NCI-H1436 (cell line): ENCODE results near the gene ACKR4.
"Not testable (repeated sequence)": the region's sequence is repeated elsewhere in the genome, so short reads cannot be mapped to it uniquely, and the experiment has no call there.

ENCODE experiments used
- DNase-seq: peaks from one replicate; lab custom pipeline; 2025; lab: John Stamatoyannopoulos, UW

ACKR4 gene

DNA sequence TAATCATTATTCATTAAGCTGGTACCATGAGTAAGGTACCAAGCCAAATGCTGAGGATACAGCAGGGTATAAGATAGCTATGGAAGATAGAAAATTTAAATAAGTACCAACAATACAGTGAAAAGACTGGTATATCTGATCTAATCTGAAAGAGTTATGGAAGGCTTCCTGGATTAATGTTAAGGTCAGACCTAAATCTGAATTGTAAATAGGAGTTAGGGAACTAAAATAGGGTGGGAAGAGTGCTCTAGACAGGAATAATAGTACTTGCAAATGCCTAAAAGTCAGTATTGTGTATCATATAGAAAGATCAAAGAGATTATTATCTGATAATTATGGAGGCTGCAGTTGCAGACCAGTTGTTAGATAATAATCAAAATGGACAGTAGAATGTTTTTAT lies 2.6 kb upstream of the ACKR4 start:
- DNase-seq = no peak

DNA sequence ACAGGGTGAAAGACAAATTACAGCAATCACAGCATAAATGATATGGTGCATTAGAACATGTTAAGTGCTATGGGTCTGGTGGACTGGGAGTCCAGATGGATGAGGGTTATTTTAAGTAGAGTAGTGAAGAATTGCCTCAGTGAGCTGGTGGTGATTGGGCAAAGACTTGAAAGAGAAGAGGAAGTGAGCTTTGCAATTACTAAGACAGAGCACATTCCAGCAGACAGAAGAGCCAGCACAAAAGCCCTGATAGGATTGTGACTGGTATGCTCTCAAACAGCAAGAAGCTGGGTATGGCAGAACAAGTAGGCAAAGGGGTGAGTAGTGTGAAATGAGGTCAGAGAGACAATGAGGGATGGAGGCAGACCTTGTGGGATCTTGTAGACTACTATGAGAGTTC lies 2.1 kb upstream of the ACKR4 start:
- DNase-seq = no peak

DNA sequence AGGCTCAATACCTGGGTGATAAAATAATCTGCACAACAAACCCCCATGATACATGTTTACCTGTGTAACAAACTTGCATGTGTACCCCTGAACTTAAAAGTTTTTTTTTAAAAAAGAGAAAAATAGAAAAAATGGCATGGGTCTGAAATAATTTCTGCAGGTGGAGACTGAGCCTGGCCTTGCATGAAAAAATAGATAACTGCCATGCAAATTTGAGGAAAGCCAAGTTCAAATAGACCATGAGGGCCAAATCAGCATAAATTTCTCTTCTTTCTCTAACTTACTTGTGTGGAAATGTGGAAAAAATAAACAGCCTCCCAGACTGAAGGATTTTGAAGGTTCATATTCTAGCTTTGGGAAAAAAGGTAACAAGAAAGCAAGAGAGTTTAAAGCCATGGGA lies 744 bp upstream of the ACKR4 start:
- no peak for DNase-seq

DNA sequence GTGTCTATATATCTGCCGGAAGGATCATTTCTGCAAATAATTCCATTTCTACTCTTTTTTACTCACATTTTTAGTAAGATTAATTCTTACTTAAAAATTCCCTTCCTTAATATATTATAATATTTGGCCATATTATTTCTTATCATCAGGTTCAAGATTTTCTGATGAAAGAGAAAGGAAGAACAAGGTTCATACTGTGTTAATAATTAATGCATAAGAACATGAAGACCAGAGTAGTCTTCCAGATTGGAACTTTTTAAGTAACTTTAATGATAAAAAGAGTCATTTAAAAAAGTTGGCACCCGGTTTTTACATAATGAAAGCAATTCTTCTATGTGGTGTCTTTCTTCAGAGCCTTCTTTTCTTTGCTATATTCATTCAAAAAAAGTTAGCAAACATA lies 590 bp downstream of the ACKR4 start:
- DNase-seq = no peak

DNA sequence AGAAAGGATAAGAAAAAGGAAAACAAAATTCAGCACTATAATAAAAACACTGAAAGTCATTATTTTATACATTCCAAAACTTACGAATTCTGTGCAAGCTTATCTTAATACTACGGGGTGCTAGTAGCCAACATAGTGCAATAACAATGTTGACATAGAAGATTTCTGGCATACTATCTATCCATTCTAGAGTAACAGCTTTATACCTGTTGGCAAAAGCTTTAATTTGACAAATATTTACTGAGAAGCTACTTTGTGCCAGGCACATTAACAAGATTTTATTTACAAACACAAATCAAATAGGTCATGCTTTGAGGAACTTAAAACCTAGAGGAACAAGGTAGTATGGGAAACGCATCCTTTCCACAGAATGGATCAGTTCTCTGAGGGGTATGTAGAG lies 1.1 kb downstream of the ACKR4 start:
- DNase-seq = no peak

DNA sequence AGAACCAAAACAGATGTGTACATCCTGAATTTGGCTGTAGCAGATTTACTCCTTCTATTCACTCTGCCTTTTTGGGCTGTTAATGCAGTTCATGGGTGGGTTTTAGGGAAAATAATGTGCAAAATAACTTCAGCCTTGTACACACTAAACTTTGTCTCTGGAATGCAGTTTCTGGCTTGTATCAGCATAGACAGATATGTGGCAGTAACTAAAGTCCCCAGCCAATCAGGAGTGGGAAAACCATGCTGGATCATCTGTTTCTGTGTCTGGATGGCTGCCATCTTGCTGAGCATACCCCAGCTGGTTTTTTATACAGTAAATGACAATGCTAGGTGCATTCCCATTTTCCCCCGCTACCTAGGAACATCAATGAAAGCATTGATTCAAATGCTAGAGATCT lies 3.5 kb downstream of the ACKR4 start:
- not testable (repeated sequence) for DNase-seq

DNA sequence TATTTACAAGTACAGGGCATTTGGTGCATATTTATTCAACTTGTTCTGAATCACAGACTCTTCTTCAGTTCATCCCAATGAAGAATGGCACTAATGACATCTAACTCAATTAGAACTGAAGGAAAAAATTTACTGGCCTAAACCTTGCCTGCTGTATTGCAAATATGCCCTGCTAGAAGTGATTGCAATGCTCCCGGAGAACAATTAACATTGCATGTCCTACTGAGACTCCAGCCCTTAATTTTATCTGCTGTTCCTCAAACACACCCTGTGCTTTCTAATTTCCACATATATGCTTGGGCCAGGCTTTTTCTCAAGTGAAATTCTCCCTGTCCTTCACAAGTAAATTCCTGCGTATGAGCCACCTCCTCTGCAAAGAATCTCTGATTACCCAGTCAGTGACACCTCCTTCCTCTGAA lies 8.3 kb downstream of the ACKR4 start:
- no peak for DNase-seq

DNA sequence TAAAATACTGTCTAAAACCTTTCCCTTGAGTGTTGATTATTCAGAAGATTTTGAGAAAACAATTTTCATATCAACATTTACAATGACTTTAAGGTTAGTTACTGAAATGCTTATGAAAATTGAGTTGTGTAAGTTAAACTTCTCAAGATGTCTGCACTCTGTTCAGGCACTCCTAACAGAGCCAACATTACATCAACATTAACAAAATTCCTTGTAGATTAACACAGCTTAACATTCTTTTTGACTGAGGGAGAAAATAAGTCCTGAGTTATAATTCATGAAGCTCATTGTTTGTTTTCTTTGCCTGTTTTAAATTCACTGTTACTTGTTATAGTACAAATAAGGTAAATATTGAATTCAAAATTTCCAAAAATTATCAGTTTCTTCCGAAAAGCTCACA lies 9.0 kb downstream of the ACKR4 start:
- no peak for DNase-seq

DNA sequence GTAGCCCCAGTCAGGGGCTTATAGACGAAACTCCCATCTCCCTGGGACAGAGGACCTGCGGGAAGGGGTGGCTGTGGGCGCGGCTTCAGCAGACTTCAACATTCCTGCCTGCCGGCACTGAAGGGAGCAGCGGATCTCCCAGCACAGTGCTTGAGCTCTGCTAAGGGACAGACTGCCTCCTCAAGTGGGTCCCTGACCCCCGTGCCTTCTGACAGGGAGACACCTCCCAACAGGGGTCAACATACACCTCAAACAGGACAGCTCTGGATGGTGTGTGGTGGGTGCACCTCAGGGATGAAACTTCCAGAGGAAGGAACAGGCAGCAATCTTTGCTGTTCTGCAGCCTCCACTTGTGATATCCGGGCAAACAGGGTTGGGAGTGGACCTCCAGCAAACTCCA lies 9.6 kb downstream of the ACKR4 start:
- not testable (repeated sequence) for DNase-seq

DNA sequence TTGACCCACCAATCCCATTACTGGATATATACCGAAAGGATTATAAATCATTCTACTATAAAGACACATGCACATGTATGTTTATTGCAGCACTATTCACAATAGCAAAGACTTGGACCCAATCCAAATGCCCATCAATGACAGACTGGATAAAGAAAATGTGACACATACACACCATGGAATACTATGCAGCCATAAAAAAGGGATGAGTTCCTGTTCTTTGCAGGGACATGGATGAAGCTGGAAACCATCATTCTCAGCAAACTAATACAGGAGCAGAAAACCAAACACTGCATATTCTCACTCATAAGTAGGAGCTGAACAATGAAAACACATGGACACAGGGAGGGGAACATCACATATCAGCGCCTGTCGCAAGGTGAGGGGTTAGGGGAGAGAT lies 18.2 kb downstream of the ACKR4 start:
- not testable (repeated sequence) for DNase-seq

DNA sequence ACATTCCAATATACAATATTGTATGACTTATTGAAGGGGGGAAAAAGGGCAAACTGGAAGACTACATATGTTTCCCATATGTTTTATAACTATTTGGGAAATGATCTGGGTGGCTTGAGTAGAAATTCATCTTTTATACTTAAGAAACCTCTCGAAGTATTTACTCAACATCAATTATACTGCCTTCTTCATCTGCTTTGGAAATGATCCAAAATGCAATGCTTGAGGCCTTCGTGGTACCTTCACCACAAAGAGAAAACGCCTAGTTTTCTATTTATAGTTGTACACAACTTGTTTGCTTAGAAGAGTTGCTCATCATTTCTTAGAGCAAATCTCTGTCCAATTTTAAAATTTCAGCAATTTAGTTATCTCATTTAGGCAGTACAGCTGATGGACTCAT lies 18.8 kb downstream of the ACKR4 start:
- no peak for DNase-seq

DNA sequence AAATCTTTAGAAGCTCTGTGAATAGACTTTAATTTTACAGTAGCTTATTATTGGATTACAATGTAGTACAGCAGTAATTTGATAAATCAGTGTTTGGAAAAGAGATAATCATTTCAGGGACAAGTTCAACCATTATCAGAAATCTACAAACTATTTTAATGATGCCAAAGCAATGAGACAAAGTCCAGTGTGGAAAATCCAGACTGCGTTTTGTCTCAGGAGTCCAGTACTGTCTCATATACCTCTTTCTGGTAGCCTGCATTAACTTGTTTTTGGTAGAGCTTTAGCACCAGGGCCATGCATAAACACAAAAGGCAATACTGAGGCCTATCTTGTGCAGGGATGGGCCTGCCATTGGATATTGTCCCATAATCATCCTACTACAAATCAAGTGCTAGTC lies 19.7 kb downstream of the ACKR4 start:
- DNase-seq = no peak

DNA sequence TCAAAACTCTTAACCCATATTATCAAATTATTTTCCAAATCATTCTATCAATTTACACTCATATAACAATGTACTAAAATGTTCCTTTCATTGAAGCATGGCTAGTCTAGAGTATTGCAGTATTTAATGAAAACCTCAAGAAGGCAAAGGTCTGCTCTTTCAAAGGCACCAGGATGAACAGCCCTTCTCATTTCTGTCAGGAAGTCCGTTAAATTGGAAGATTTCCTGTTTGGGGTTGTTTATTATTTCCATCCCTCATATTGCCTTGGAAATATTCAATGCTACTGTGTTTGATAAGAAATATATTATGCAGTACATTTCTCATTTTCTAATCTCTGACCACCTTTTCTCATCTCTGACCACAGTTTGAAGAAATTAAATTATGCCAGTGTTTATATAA lies 25.1 kb downstream of the ACKR4 start:
- no peak for DNase-seq

DNA sequence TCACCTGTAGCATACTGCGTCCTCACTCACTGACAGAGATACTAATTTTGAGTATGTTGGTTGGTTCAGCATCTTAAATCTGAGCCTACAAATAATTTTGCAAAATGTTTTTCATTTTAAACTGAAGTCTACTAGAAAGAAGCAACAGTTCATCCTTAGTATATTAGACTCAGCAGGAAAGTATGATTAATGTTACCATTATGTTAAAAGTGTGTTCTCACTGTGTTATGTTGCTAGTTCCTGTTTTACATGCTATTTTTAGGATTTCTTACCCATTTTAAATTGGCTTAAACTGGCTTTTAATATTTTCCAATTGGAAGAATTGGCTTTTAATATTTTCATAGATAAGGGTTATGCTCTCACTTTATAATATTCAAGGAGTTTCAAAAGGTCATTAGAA lies 25.7 kb downstream of the ACKR4 start:
- no peak for DNase-seq

DNA sequence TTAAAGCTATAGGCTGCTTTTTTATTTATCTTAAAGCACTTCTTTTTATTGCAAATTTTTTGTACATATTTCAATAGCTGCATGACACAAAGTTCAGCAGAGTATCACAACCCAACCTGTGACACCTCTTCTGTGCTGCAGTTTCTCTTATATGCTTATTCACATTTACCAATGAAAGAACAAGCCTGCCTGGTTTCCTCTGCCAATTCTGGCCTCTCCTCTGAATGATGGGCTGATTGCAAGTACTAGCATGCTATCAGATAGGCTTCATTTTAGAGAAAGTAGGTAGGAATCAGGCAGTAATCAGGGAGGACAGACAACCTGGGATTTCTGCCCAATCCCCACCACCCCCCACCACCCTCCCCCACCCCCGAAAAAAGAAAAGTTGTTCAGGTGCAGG lies 26.6 kb downstream of the ACKR4 start:
- no peak for DNase-seq

DNA sequence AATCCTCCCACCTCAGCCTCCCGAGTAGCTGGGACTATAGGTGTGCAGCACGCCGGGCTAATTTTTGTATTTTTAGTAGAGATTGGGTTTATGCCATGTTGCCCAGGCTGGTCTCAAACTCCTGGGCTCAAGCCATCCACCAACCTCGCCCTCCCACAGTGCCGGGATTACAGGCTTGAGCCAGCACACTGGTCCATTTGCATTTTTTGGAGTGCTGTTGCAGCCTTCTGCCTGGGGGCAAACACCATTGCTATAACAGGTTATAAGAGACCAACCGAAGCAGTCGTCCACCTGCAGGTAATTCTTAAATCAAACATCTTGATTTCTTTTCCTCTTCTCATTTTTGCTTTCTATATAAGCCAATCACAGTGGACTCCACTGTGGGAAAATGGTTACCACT lies 27.7 kb downstream of the ACKR4 start:
- DNase-seq = no peak

DNA sequence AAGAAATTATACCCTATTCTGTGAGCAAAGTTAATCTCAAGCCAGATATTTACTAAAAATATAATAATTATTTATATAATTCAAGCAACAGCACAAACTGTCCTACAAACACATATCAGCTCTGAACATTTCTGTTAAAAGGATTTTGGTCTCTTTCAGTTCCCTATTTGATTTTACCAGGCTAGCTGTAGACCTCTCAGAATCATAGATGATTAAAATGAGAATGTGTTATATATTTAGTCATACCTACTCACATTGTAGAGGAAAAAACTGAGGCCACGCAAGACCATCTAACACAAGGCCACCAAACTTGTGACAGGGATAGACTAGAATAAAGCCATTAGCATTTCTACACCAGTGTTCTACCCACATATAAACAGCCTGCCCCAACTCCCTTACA lies 28.5 kb downstream of the ACKR4 start:
- no peak for DNase-seq

DNA sequence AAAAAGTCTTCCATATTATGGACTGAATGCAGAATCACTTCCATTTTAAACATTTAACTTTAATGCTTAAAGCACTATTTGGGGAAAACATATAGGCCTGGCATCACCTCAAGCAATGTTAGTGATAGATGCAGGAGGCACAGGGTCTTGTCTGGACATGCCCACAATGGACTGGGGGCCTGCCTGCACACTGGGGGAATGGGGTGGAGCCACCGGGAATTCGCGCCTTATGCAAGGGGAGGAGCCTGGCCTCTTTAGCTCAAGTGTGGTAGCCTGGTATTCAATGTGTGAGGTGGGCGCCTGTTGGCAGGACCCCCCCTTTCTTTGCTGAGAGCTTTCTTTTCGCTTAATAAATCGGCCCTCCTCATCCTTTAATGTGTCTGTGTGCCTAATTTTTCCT lies 29.9 kb downstream of the ACKR4 start:
- DNase-seq = no peak

DNA sequence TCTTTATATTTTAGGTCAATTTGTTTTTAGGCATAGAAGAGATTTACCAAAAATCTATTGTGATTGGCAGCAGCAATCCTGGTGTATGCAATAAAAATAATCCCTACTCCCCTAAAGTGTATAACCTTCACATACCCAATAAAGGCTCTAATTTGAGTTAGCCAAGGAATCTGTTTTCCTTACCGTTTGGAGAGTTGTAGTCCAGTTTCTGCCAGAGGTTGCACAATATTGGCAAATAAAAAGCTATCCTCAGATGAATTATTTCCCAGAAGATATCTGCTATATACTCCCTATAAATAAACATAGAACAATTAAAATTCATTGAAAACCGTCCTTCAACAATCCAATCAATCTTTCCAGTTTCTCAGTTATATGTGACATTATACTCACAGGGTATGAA lies 31.1 kb downstream of the ACKR4 start:
- no peak for DNase-seq

DNA sequence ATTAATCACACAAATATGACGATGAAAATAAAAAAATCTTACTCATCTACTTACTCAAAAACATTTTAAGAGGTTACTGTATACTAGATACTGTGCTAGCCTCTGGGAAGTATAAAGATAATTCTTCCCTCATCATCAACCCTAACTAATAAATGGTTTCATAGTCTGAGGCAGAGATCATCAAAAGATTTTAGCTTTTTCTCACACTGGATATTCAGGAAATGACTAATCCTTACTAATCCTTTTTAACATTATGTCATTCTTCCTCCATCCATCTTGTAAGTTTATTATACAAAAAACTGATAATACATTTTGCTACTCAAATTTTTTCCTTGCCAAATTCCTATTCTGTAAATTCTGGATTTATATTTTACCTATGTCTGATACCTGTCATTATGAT lies 32.9 kb downstream of the ACKR4 start:
- DNase-seq = no peak

DNA sequence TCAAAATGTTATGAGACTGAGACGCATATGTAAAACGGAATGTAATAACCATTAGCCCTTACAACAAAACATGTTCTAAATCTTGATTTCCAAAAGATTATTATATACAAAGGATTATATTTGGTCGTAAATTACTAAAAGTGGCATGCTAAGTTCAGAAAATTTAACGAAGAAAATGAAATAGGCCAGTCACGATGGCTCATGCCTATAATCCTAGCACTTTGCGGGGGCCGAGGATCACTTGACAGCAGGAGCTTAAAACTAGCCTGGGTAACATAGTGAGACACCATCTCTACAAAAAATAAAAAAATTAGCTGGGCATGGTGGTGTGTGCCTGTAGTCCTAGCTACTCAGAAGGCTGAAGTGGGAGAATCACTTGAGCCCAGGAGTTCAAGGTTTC lies 33.5 kb downstream of the ACKR4 start:
- no peak for DNase-seq

DNA sequence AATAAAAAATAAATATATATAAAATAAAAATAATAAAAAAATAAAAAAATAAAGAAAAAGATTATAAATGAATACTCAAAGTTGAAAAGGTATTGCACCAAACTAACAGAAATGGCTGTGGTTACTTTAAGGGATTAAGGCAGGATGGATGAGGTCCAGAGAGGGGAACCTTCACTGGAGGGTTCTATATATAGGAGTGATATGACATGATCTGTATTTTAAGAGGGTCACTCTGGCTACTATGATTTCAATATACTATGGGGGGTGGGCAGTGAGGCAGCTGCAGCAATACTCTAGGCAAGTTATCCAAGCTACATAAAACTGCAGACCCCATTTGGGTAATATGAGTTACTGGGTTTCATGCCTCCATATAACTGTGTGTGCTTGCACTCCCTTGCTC lies 38.0 kb downstream of the ACKR4 start:
- no peak for DNase-seq

DNA sequence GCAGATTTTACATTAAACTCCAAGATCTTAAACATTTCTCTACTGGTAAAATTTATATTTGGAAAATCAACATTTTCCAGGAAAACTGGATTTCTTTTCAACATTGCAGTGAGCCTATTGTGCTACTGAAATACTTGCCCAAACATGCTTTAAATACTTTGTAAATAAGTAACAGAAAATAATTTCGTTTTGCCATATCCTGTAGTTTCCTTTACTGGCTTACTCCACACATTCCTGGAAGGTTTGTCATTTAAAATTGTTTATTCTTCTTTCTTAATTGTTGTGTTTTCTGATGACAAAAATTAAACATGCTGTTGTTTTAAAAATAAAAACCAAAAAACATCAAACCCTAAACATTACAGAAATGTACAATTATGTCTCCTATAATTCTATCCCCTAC lies 40.5 kb downstream of the ACKR4 start:
- DNase-seq = no peak

DNA sequence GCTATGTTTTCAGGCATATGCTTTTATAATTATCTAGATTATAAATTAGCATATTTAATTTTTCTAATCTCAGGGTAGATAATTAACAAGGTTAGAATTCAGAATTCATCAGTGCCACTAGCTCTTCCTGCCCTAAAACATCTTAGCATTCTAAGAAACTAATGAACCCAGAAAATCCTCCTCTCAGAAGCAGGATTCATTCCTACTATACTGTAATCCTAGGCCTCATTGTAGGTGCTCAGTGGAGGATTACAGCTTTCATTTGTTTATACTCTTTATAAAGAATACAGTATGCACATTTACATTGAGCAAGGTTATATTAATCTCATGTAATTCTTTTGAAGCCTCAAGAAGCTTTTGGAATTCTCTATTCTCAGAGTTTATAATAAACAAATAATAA lies 41.6 kb downstream of the ACKR4 start:
- DNase-seq = no peak

DNA sequence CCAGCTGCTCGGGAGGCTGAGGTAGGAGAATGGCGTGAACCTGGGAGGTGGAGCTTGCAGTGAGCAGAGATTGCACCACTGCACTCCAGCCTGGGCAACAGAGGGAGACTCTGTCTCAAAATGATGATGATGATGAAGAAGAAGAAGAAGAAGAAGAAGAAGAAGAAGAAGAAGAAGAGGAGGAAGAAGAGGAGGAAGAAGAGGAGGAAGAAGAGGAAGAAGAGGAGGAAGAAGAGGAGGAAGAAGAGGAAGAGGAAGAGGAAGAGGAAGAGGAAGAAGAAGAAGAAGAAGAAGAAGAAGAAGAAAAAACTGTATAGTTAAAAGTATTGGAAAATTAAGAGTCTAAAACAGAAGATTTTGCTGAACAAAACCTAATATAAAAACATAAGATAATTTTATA lies 44.4 kb downstream of the ACKR4 start:
- not testable (repeated sequence) for DNase-seq
